ENCODE data around the gene SIGLEC1. TPM values are rescaled to one million over a fixed set of nuclear protein-coding genes. Genes with fewer than 3 reads are reported as not detected.
A peak's percentile ranks its signal among the peaks of the same experiment; 100 is the strongest.

SIGLEC1 gene
- total and polyA plus RNA-seq, 2 donors from 2014 or later = 2.4 to 20.2 TPM

DNA sequence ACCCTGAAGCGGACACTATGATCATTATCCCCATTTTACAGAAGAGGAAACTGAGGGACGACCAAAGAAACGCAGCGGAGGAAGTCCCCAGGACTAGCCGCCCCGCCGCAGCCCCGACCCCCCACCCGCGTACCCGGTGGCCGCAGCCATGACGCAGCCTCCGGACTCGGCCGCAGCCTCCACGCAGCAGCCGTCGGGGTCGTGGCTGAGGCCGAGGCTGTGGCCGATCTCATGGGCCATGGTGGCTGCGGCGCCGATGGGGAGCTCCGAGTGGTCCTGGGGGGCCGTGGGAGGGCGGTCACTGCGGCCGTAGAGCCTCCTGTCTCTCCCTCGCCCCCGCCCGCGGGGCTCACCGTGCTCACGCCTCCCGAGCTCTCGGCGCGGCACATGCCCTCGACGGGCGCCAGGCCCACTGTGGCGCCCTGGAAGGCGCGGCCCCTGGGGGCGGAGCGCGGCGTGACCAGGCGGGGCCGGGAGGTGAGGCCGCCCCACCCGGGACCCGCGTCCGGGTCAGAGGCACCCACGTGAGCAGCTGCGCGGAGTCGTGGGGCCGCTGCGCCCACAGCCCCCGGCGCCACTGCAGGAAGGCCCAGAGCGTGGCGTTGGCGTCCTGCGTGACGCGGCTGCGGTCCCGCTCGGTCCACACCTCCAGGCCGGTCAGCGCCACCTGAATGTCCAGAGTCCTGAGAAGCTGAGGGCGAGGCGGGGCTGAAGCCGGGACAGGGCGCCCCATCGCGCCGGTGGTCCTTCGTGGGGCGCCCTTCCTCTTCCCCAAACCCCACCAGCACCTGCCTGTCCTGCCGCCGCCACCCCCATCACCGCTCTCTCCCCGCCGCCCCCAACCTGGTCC, 39.0 kb downstream of the SIGLEC1 start:
- Histone ChIP-seq H3K4me1 (ENCODE audit: control insufficient read depth in 2 of 3, insufficient read depth in 2 of 3, low read depth in 1 of 3, low read length in 3 of 3) (no peaks in the 10 kb centered on the region), H3K9me3 (ENCODE audit: control insufficient read depth in 2 of 3, insufficient read depth in 1 of 3, low read length in 3 of 3) (no peaks in the 10 kb centered on the region), H3K27me3 (ENCODE audit: control insufficient read depth, insufficient read depth, low read length) (peaks cover 9% of the 10 kb centered on the region), H3K27ac (ENCODE audit: low read depth in 2 of 2, low read length in 2 of 2) (no peak overlapping the region), H3K4me3 (ENCODE audit: low read length in 3 of 3) (no peak overlapping the region), H3K36me3 (ENCODE audit: control insufficient read depth in 2 of 3, insufficient read depth in 3 of 3, low read length in 3 of 3) (no peaks in the 10 kb centered on the region), H3K9ac (ENCODE audit: low read length in 3 of 3) (no peak overlapping the region)
- TF ChIP-seq, protein P1, sequence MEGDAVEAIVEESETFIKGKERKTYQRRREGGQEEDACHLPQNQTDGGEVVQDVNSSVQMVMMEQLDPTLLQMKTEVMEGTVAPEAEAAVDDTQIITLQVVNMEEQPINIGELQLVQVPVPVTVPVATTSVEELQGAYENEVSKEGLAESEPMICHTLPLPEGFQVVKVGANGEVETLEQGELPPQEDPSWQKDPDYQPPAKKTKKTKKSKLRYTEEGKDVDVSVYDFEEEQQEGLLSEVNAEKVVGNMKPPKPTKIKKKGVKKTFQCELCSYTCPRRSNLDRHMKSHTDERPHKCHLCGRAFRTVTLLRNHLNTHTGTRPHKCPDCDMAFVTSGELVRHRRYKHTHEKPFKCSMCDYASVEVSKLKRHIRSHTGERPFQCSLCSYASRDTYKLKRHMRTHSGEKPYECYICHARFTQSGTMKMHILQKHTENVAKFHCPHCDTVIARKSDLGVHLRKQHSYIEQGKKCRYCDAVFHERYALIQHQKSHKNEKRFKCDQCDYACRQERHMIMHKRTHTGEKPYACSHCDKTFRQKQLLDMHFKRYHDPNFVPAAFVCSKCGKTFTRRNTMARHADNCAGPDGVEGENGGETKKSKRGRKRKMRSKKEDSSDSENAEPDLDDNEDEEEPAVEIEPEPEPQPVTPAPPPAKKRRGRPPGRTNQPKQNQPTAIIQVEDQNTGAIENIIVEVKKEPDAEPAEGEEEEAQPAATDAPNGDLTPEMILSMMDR (IDR thresholded peaks at IDR 0.05; ENCODE audit: borderline replicate concordance, extremely low read depth, insufficient read depth) = no peak
- FAIRE-seq = no peak
- intact Hi-C loops (cut with DNase I) = no loop called here
- no peak for DNase-seq

DNA sequence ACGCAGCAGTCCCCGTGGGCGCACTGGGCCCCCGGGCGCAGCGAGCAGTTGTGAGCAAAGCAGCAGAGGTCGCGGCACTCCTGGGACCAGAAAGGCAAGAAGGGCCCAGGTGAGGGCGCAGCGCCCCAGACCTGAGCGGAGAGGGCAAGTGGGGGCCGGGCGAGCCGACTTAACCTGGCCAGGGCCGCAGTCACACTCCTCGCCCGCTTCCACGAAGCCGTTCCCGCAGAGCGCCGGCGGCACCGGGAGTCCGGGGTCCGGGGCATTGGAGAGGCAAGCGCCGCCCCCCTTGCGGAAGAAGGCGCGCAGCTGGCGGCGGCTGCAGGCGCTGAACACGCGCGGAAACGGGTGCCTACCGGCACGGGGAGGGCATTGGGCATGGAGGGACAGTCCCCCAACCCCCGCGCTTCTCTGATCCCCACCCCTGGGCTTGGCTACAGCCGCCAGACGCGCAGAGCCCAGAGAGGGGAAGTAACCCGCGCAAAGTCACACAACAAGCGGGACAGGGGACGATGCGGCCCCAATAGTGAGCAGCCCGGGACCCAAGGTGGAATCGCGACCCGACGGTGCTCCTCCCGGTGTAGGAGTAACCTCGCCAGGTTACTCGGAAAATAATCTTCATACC, 39.7 kb downstream of the SIGLEC1 start:
- no peaks in the 10 kb centered on the region for H3K4me1 ChIP-seq (ENCODE audit: control insufficient read depth in 2 of 3, insufficient read depth in 2 of 3, low read depth in 1 of 3, low read length in 3 of 3)
- intact Hi-C loops (cut with DNase I) = no loop called here
- H3K36me3 ChIP-seq (ENCODE audit: control insufficient read depth in 2 of 3, insufficient read depth in 3 of 3, low read length in 3 of 3) = no peaks in the 10 kb centered on the region
- FAIRE-seq = no peak
- H3K4me3 ChIP-seq (ENCODE audit: low read length in 3 of 3) = no peak overlapping the region
- DNase-seq = peak in 1 of 5 donors; percentile 51
- H3K27ac ChIP-seq (ENCODE audit: low read depth in 2 of 2, low read length in 2 of 2) = no peak overlapping the region
- no peak overlapping the region for H3K9ac ChIP-seq (ENCODE audit: low read length in 3 of 3)
- TF ChIP-seq, protein P1 (IDR thresholded peaks at IDR 0.05; ENCODE audit: borderline replicate concordance, extremely low read depth, insufficient read depth) = no peak
- no peaks in the 10 kb centered on the region for H3K9me3 ChIP-seq (ENCODE audit: control insufficient read depth in 2 of 3, insufficient read depth in 1 of 3, low read length in 3 of 3)
- peaks cover 9% of the 10 kb centered on the region for H3K27me3 ChIP-seq (ENCODE audit: control insufficient read depth, insufficient read depth, low read length)

DNA sequence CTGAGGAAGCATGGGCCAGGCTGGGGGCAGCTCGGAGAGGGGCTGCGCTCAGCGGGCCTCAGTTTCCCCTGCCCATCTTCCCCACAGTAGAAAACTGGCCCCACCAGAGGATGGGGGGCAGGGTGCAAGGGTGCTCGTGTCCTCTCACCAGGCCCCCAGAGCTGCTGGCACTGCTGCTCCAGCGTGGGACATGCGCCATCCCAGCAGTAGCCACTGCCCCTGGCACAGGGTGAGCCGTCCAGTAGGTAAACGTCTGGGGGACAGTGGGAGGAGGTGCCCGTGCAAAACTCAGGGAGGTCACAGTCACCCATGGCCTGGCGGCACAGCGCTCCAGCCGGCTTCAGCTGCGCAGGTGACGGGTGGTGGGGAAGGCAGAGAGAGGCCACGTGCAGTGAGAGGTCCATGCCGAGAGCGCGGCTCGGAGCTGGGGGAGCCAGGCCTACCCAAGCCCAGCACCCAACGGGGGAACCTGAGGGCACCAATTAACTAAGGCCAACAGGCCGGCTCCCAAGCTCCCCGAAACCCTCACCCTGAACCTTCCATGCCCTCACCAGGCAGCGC, 40.3 kb downstream of the SIGLEC1 start:
- Histone ChIP-seq H3K27ac (ENCODE audit: low read depth in 2 of 2, low read length in 2 of 2) (no peak overlapping the region), H3K9me3 (ENCODE audit: control insufficient read depth in 2 of 3, insufficient read depth in 1 of 3, low read length in 3 of 3) (no peaks in the 10 kb centered on the region), H3K9ac (ENCODE audit: low read length in 3 of 3) (no peak overlapping the region), H3K36me3 (ENCODE audit: control insufficient read depth in 2 of 3, insufficient read depth in 3 of 3, low read length in 3 of 3) (no peaks in the 10 kb centered on the region), H3K4me1 (ENCODE audit: control insufficient read depth in 2 of 3, insufficient read depth in 2 of 3, low read depth in 1 of 3, low read length in 3 of 3) (no peaks in the 10 kb centered on the region), H3K27me3 (ENCODE audit: control insufficient read depth, insufficient read depth, low read length) (peaks cover 9% of the 10 kb centered on the region), H3K4me3 (ENCODE audit: low read length in 3 of 3) (no peak overlapping the region)
- intact Hi-C loops (cut with DNase I) = no loop called here
- peak in 1 of 5 donors; percentile 54 for DNase-seq
- TF ChIP-seq, protein P1 (IDR thresholded peaks at IDR 0.05; ENCODE audit: borderline replicate concordance, extremely low read depth, insufficient read depth) = no peak
- no peak for FAIRE-seq
